ENCODE measurements around the gene GAMT.

Gene GAMT

GRCh38 chr19:1399079-1399478 is 2.3 kb downstream of the GAMT start:
- DNase-seq: no peak

- DNase-seq: no peak
Measured at GRCh38 chr19:1397838-1398237, 3.5 kb downstream of the GAMT start.

DNA sequence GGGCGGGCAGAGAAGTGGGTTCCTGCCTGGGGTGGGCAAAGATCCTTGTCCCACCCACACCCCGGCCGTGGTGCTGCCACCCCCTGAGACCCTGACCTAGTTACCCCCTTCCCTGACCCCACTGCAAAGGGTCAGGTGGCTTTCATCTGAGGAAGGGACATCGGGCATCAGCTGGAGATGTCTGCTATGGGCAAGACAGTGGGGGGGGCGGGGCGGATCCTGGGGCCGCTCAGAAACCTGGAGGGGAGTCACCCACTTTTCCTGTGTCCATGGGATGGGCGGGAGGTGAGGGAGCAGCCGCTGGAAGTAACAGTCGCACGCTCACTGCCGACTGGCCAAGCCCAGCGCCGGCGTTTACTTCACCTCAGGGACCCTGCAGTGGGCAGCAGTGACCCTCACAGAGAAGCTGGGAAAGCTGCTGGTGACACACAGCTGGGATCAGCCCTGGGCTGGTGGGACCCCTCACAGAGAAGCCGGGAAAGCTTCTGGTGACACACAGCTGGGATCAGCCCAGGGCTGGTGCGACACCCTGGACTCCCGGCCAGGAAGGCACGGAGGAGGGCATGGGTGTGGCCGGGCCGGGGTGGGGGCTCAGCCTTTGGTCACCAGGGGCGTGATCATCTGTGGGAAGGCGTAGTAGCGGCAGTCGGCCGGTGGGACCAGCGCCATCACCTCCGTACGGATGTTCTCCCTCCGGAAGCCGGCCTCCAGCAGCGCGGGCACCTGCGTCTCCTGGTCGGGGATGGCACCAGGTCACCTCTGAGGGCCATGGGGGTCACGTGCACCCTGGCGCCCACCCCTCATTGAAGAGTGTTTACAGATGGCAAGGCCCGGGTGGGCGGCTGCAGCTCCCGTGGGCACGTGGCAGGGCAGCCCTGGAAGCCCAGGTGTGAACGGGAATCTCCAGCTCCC is 4.3 kb downstream of the GAMT start:
- DNase-seq: no peak

GRCh38 chr19:1396019-1396767 is 5.1 kb downstream of the GAMT start:
- DNase-seq: no peak

DNA sequence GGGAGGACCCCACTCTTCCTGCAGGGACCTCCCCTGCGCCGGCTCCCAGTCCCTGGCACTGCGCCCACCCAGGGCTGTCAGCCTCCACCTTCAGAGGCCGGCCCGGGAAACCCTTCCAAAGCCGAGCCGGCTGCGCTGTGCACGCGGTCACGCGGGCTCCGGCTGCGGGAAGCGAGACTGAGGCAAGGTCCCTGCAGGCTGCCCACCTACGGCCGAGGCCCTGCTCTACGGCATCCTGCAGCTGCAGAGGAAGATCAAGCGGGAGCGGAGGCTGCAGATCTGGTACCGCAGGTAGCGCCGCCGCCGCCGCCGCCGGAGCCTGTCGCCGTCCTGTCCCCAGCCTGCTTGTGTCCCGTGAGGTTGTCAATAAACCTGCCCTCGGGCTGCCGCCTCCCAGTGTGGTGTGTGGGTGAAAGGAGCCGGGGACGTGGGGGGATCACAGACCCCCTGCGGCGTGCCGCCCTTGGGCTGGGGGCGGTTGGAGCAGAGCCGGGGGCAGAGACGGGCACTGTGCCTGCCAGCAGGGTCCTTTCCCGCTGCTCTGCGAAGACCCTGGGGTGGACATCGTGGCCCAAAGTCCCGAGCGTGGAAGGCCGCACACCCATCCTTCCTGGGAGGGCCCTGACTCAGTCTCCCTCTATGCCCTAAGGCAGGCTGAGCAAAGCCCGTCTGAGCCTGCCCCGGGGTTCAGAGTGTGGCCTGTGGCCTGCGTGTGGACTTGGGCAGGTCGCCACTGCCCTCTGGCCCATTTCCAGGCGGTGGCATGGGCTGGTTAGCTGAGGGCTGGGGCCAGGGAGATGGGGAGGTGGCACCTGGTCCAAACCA is 5.9 kb downstream of the GAMT start:
- DNase-seq: no peak

DNA sequence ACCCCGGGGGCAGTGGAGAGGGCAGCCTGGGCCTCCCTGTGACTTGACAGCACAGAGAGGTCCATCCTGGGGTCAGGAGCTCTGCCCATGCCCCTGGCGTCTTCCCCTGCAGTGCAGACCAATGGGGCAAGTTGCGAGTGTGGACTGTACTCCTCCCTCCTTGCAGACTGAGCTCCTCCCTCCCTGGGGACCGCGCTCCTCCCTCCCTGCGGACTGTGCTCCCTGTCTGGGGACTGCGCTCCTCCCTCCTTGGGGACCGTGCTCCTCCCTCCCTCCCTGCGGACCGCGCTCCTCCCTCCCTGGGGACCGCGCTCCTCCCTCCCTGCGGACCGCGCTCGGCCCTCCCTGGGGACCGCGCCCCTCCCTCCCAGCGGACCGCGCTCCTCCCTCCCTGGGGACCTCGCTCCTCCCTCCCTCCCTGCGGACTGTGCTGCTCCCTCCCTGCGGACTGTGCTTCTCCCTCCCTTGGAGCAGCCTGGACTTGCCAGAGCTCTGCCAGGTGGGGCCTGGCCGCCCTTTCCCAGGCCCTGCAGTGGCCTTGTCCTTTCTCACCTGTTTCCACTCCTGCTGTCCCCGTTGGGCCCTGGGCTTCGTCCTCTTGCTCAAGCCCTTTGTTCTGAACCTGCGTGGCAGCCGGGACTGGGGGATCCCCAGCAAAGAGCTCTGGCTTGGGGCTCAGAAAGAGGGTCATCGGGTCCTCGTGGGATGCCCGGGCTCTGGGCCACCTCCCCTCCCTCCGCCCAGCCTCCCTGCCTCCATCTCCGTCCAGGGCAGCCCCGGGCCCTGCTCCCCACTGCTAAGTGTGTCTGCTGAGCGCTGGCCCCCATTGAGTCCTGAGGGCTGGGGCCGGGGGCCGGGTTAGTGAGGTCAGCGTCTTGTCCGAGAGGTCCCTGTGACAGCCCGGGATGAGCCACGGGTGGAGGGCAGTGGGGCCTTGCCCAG is 6.8 kb downstream of the GAMT start:
- no peak for DNase-seq

GRCh38 chr19:1393841-1394240 is 7.5 kb downstream of the GAMT start:
- no peak for DNase-seq

DNA sequence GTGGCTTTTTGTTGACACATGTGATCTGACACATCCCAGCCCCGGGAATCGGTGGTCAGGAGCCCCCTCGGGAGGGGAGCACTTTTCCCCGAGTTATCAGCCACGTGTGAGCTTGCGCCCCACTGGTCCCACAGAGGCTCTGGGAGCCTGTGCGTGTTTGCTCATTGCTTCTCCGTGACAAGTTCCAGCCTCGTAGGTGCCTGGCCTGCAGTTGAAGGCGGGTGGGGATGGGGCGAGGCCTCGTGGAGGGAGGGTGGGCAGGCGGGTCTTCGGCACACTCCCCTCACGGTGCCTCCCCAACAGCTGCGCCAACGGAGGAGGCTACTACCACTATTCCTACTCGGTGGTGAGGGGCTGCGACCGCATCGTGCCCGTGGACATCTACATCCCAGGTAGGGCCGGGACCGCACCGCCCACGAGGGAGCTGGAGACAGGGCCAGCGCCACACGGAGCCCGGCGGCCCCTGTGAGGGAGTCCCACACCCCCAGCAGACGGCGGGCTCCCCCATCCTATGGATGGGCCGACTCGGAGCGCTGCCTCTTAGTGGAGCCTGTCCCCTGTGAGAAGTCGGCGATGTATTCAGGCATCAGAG is 8.3 kb downstream of the GAMT start:
- DNase-seq: no peak

DNA sequence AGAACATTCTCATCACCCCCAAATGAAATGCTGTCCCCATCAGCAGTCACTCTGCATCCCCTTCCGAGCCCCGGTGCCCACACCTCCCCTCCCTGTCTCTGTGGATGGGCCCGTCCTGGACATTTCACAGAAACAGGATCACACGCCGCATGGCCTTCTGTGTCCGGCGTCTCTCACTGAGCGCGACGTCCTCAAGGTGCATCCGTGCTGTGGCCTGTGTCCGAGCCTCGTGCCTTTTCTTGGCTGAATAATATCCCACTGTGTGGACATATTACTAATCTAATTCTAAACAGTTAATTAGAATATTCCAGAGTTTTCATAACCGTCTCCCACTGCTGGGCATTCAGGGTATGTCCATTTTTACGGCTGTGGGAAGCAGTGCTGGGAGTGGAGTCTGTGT is 8.9 kb downstream of the GAMT start:
- no peak for DNase-seq

- no peak for DNase-seq
Measured at GRCh38 chr19:1390890-1391423, 10.4 kb downstream of the GAMT start.

DNA sequence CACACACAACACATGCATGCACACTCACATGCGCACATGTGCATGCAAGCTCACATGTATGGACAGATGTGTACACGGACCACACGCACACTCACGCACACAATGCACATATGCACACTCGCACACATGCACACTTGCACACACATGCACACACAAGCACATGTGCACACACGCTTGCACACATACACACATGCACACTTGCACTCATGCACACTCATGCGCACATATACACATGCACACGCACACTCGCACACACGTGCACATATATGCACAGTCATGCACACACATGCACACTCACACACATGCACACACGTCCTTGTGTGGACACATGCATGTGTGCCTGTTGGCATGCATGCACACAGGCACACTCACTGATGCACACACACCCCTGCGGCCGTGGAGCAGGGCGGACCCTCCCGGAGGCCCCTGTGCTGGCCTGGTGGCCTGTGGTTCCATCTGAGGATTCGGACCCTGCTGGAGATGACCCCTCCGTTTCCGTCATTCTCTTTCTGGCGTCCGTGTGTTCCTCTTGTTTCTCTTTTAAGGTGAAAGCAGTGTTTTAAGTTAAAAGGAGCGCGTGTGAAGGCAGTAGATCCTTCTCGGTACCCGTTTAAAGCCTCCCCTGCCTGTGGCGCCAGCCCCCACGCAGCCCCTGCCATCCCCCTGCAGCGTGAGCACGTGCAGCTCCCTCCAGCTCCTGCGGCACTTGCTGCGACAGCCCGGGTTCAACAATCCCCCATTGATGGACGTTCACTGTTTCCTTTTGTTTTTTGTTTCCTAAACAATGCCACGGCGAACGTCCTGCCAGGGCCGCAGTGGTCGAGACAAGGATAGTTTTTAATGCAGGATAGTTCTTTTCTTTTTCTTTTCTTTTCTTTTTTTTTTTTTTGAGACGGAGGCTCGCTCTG is 12.1 kb downstream of the GAMT start:
- DNase-seq: no peak

DNA sequence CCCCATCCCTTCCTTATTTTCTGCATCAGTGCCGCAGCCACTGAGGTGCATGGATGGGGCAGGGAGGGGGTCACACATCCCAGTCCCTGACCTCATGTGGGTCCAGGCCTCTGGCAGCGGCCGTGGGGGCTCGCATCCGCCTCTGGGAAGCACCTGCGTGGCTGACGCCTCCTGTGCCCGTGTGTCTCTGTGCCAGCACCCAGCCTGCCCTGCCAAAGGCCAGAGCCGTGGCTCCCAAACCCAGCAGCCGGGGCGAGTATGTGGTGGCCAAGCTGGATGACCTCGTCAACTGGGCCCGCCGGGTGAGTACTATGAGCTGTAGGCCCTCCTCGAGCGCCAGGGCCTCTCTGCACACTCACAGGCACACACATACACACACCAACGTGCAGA is 12.7 kb downstream of the GAMT start:
- no peak for DNase-seq

- DNase-seq: no peak
Measured at GRCh38 chr19:1387684-1388636, 13.4 kb downstream of the GAMT start.

DNA sequence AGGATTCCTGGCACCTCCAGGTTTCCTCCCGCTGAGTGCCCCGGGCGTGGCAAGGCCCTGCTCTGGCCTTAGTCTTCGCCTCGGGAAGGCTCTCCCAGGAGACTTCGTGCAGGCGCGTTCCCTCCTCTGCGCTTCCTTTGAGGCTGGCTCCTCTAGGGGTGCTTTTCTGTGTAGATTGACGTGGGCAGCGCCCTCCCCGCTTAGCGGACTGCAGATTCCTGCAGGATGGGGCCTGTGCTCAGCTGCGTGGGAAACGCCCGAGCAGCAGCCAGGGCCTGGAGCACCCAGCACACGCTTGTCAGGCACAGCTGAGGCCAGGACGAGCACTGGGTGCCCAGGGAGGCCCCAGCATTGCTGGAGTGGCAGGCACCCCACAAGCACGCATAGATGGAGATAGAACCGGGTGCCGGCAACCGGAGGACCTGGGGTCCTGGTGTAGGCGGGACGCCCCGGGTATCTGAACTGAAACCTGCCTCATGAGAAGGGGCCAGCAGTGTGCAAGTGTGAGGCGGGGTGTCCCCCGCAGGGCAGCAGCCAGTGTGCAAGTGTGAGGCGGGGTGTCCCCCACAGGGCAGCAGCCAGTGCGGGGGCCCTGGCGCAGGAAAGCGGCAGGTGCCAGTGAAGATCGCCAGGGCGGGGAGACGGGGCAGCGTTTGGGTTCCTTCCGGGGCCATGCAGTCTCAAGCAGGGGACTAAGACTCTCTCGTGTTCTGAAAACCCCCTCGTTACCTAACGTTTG is 14.2 kb downstream of the GAMT start:
- DNase-seq: no peak

DNA sequence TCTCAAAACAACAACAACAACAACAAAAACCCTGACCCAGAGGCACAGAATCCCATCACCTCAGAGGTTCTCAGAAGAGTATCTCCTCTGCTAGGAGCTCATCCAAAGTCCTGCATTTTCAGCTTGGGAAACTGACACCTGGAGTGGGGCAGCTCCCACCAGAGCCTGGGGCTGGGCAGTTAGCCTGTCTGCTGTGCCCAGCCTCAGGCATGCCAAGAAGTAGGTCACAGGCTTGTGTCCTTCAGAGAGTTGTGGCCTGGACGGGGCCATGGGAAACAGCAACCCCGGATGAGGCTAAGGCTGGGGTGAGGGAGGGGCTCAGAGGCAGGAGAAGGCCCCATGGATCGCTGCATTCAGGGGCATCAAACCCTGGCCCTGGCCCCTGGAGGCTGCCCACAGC is 15.5 kb downstream of the GAMT start:
- no peak for DNase-seq

DNA sequence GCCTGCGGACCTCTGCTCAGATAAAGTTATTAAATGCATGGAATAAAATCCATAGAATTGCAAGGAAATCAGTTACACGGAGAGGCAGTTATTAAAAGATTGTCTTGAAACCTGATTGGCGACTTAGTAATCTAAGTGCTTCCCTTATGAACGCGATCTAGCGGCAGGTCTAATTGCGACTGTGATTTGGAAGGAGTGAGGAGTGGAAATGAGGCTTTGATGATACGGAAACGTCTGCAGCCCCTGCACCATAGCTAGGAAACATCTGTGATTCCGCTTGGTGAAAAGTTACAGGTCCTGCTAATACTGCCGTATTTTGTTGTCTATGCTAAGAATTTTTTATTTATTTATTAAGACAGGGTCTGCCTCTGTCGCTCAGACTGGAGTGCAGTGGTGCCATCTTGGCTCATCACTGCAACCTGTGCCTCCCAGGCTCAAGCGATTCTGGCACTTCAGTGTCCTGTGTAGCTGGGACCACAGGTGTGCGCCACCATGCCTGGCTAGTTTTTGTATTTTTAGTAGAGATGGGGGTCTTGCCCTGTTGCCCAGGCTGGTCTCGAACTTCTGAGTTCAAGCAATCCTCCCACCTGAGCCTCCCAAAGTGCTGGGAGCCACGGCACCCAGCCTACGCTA is 16.7 kb downstream of the GAMT start:
- DNase-seq: no peak

- DNase-seq: no peak
Measured at GRCh38 chr19:1384085-1384462, 17.3 kb downstream of the GAMT start.
